OCI-LY3 (cell line): ENCODE results near the gene SLC38A1.
A peak's percentile ranks its signal among the peaks of the same experiment; 100 is the strongest.

ENCODE experiments used
- H2AFZ ChIP-seq: fragments of 200-600, 300-600 bp; shearing (Covaris generic); 2 replicates; pipeline ENCODE4 v1.6.0; 2014; ENCODE audit warnings: antibody characterized with exemption, low read depth, low read length
- H3K27ac ChIP-seq: fragments of 200-600, 300-600 bp; sonication (generic); 2 replicates; pipeline ENCODE4 v1.5.1; 2014; ENCODE audit warnings: mild to moderate bottlenecking, low read length, moderate library complexity, mixed read lengths
- H3K27me3 ChIP-seq: fragments of 200-600, 300-600 bp; sonication (generic); 2 replicates; pipeline ENCODE4 v1.6.1; 2014; ENCODE audit warnings: low read depth, low read length, mixed read lengths
- H3K36me3 ChIP-seq: fragments of 200-600, 300-600 bp; sonication (generic); replicated peaks from 2 replicates; pipeline ENCODE3; 2014; ENCODE audit warnings: low read depth, low read length, mixed read lengths
- H3K4me1 ChIP-seq: fragments of 300-600, 200-600 bp; sonication (generic); 2 replicates; pipeline ENCODE4 v1.6.1; 2014; ENCODE audit warnings: low read length, mixed read lengths
- H3K4me2 ChIP-seq: fragments of 200-600, 300-600 bp; sonication (generic); 2 replicates; pipeline ENCODE4 v1.6.1; 2014; ENCODE audit warnings: low read length, mixed read lengths
- H3K4me3 ChIP-seq: fragments of 300-600, 200-600 bp; sonication (generic); 2 replicates; pipeline ENCODE4 v1.5.1; 2014; ENCODE audit warnings: antibody characterized with exemption, mild to moderate bottlenecking, low read length, moderate library complexity
- H3K79me2 ChIP-seq: fragments of 300-600, 200-600 bp; shearing (Covaris generic); 2 replicates; pipeline ENCODE4 v1.6.1; 2014; ENCODE audit warnings: mild to moderate bottlenecking, low read length, mixed read lengths
- H3K9ac ChIP-seq: fragments of 300-600, 200-600 bp; shearing (Covaris generic); 2 replicates; pipeline ENCODE4 v1.6.0; 2014; ENCODE audit warnings: mild to moderate bottlenecking, low read length, moderate library complexity
- H3K9me3 ChIP-seq: fragments of 200-600, 300-600 bp; shearing (Covaris generic); 2 replicates; pipeline ENCODE4 v1.6.1; 2014; ENCODE audit warnings: low read length, mixed read lengths; ENCODE audit not compliant: insufficient read depth
- H4K20me1 ChIP-seq: fragments of 200-600, 300-600 bp; sonication (generic); 2 replicates; pipeline ENCODE4 v1.6.1; 2016; ENCODE audit warnings: low read length, mixed read lengths; ENCODE audit not compliant: insufficient read depth
- EZH2phosphoT487 ChIP-seq: fragments of 200-600 bp; shearing (Covaris generic); IDR thresholded peaks from 2 replicates; pipeline ENCODE4 v1.6.1; 2018; ENCODE audit warnings: antibody characterized with exemption, mixed run types, low read depth
- TF ChIP-seq, protein P1 (sequence below): fragments of 200-600, 300-600 bp; sonication (generic); IDR thresholded peaks from 2 replicates; pipeline ENCODE4 v1.5.1; 2014; ENCODE audit warnings: antibody characterized with exemption, low read length, low read depth

Gene SLC38A1

DNA sequence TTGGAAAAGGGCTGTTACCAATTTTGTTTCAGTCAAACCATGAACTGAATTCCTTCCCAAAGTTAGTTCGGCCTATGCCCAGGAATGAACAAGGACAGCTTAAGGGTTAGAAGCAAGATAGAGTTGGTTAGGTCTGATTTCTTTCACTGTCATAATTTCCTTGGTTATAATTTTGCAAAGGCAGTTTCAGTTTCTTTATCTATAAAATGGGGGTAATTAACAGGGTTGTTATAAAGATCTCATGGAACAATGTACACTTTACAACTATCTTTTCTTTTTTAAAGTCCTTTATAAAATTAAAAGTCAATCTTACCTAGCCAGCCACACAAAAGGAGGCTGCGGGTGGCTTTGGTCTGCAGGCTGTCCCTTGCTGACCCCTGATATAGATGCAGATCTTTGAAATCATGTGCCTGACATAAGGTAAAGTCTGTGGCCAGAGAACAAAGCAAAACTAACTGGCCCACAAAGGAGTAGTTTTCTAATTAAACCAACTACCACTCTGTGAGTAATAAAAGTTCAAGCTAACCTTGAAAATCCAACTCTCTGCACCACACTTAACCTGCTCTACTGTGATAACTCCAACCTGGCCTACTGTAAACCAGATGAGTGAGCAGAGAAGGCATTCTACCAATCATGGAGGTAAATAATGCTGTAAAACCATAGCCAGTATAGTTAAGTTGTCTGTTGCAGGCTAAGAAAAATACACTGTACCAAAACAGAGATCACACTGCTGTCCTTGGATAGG lies 49.5 kb downstream of the SLC38A1 start:
- peaks cover 68% of the 10 kb centered on the region for H3K36me3 ChIP-seq
- peaks cover 53% of the 10 kb centered on the region for H3K4me1 ChIP-seq
- TF ChIP-seq, protein P1, sequence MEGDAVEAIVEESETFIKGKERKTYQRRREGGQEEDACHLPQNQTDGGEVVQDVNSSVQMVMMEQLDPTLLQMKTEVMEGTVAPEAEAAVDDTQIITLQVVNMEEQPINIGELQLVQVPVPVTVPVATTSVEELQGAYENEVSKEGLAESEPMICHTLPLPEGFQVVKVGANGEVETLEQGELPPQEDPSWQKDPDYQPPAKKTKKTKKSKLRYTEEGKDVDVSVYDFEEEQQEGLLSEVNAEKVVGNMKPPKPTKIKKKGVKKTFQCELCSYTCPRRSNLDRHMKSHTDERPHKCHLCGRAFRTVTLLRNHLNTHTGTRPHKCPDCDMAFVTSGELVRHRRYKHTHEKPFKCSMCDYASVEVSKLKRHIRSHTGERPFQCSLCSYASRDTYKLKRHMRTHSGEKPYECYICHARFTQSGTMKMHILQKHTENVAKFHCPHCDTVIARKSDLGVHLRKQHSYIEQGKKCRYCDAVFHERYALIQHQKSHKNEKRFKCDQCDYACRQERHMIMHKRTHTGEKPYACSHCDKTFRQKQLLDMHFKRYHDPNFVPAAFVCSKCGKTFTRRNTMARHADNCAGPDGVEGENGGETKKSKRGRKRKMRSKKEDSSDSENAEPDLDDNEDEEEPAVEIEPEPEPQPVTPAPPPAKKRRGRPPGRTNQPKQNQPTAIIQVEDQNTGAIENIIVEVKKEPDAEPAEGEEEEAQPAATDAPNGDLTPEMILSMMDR, result no peak
- no peak for TF ChIP-seq EZH2phosphoT487
- H3K79me2 ChIP-seq, result peaks cover 50% of the 10 kb centered on the region
- no peak overlapping the region for H3K9ac ChIP-seq
- H3K4me3 ChIP-seq, result no peak overlapping the region
- no peak overlapping the region for H3K27ac ChIP-seq
- peaks cover 78% of the 10 kb centered on the region for H4K20me1 ChIP-seq
- H2AFZ ChIP-seq, result no peak overlapping the region
- no peak overlapping the region for H3K4me2 ChIP-seq
- H3K27me3 ChIP-seq, result no peaks in the 10 kb centered on the region
- peaks cover 4% of the 10 kb centered on the region; the same call in 1 of the 2 replicates for H3K9me3 ChIP-seq

DNA sequence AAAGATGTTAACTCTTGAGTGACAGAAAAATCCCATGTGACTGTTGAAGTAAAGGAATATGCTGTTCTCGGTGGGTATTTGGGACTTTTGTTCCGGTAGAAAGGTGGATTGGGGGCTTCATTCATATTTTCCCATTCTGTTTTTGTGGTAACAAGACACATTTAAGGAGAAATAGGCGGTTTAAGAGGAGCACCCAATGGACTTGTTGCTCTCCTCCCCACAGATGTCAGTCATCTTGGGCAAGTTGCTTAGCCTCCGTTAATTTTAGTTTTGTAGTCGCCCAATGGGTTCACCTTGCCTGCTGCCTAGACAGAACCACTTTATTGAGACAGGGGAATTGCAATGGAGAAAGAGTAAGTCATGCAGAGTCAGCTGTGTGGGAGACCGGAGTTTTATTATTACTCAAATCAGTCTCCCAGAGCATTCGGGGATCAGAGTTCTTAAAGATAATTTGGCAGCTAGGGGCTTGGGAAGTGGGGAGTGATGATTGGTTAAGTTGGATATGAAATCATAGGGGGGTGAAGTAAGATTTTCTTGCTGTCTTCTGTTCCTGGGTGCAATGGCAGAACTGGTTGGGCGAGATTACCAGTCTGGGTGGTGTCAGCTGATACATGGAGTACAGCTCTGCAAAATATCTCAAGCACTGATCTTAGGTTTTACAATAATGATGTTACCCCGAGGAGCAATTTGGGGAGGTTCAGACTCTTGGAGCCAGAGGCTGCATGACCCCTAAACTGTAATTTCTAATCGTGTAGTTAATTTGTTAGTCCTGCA lies 50.3 kb downstream of the SLC38A1 start:
- peak overlapping the region; percentile 50 for H3K27ac ChIP-seq
- no peak overlapping the region; the same call in 1 of the 2 replicates for H3K9ac ChIP-seq
- TF ChIP-seq EZH2phosphoT487, result no peak
- TF ChIP-seq, protein P1, result no peak
- H3K4me2 ChIP-seq, result peak overlapping the region; percentile 49
- peaks cover 75% of the 10 kb centered on the region for H4K20me1 ChIP-seq
- peaks cover 53% of the 10 kb centered on the region for H3K4me1 ChIP-seq
- peaks cover 4% of the 10 kb centered on the region; the same call in 1 of the 2 replicates for H3K9me3 ChIP-seq
- peaks cover 68% of the 10 kb centered on the region for H3K36me3 ChIP-seq
- H3K4me3 ChIP-seq, result peak overlapping the region; percentile 44
- H3K79me2 ChIP-seq, result peaks cover 50% of the 10 kb centered on the region
- H2AFZ ChIP-seq, result no peak overlapping the region
- H3K27me3 ChIP-seq, result no peaks in the 10 kb centered on the region

DNA sequence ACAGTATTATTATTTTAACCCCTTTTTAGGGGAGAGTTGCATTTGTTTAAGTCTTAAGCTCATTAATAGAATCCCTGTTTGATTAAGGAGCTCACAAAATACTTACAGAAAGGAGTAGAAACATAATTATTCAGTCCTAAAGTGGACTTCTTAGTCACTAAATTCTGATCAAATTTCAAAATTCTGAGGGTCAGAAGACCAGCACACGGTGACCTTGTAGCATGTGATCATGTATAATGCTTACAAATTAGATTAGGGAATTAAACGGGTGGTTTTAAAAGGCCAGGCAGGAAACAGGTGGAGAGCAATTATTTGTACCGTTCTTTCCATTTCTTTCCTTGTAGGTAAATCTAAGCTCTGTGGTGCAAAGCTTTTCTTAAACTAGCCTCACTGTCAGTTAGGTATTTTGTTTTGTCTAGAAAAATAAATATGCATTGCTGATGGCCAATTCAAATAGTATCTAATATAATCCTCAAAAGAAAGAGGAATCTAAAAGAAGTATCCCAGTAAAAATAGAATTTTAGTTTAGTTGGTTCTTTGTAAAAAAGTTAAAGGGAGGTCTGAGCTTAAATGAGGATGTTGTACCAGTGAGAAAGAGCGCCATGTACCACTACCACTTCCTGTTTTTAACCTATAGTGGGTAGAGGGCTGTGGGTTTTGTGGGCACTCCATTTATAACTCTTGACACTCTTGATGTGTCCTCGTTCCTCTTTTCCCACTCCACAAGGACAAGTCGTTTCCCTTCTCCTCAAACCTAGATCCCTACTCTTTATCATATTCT lies 51.1 kb downstream of the SLC38A1 start:
- H3K4me2 ChIP-seq, result peak overlapping the region; percentile 49
- H3K27me3 ChIP-seq, result no peaks in the 10 kb centered on the region
- H3K79me2 ChIP-seq, result peaks cover 58% of the 10 kb centered on the region
- H3K9ac ChIP-seq, result no peak overlapping the region; the same call in 1 of the 2 replicates
- peak overlapping the region; percentile 44 for H3K4me3 ChIP-seq
- H3K27ac ChIP-seq, result peak overlapping the region; percentile 50
- H3K4me1 ChIP-seq, result peaks cover 53% of the 10 kb centered on the region
- TF ChIP-seq, protein P1, result no peak
- TF ChIP-seq EZH2phosphoT487, result no peak
- peaks cover 4% of the 10 kb centered on the region; the same call in 1 of the 2 replicates for H3K9me3 ChIP-seq
- no peak overlapping the region for H2AFZ ChIP-seq
- peaks cover 70% of the 10 kb centered on the region for H4K20me1 ChIP-seq
- peaks cover 70% of the 10 kb centered on the region for H3K36me3 ChIP-seq
